ENCODE results near the gene CRYBA2. TPM values are rescaled to one million over a fixed set of nuclear protein-coding genes. Genes with fewer than 3 reads are reported as not detected.

CRYBA2 gene
- polyA plus RNA-seq, 1 experiment: 0.26 TPM

- no peak for TF ChIP-seq CTCF (IDR thresholded peaks at IDR 0.05; ENCODE audit: insufficient read depth, low read depth, low read length)
- H3K4me3 ChIP-seq (ENCODE audit: low read depth, low read length): no peak overlapping the region
- POLR2A ChIA-PET: no interaction called here
- peaks cover 75% of the 10 kb centered on the region for H3K27me3 ChIP-seq (ENCODE audit: control insufficient read depth, insufficient read depth, low read length)
- DNase-seq (ENCODE audit: low read depth): no peak
- H3K36me3 ChIP-seq (ENCODE audit: control insufficient read depth, insufficient read depth, low read length): no peaks in the 10 kb centered on the region
- CTCF ChIA-PET: interaction anchor here (1.2 kb wide), 1 partner anchor 45 kb away, joined by 4 read pairs; no protein-coding TSS in a partner anchor
Measured at GRCh38 chr2:218985325-218986091, 7.7 kb downstream of the CRYBA2 start.

GRCh38 chr2:218985021-218985324 is 8.2 kb downstream of the CRYBA2 start, which contains the start of gene FEV:
Gene FEV (minus strand): TSS chr2:218985184. CDS start chr2:218985075, 109 bp downstream.
- Histone ChIP-seq H3K27me3 (ENCODE audit: control insufficient read depth, insufficient read depth, low read length) (peaks cover 73% of the 10 kb centered on the region), H3K4me3 (ENCODE audit: low read depth, low read length) (no peak within 1 kb of the TSS), H3K36me3 (ENCODE audit: control insufficient read depth, insufficient read depth, low read length) (no peaks in the 10 kb centered on the region)
- CTCF ChIA-PET: interaction anchor here (1.2 kb wide), 1 partner anchor 45 kb away, joined by 4 read pairs; no protein-coding TSS in a partner anchor
- POLR2A ChIA-PET: no interaction called here
- no peak for DNase-seq (ENCODE audit: low read depth)
- no peak for TF ChIP-seq CTCF (IDR thresholded peaks at IDR 0.05; ENCODE audit: insufficient read depth, low read depth, low read length)

- no peak for TF ChIP-seq CTCF (IDR thresholded peaks at IDR 0.05; ENCODE audit: insufficient read depth, low read depth, low read length)
- DNase-seq (ENCODE audit: low read depth): no peak
- peaks cover 70% of the 10 kb centered on the region for H3K27me3 ChIP-seq (ENCODE audit: control insufficient read depth, insufficient read depth, low read length)
- H3K4me3 ChIP-seq (ENCODE audit: low read depth, low read length): no peak overlapping the region
- POLR2A ChIA-PET: no interaction called here
- CTCF ChIA-PET: interaction anchor here (0.7 to 1.2 kb wide), 3 partner anchors 11 to 195 kb away, joined by 3 to 4 read pairs (median 3); no protein-coding TSS in a partner anchor
- no peaks in the 10 kb centered on the region for H3K36me3 ChIP-seq (ENCODE audit: control insufficient read depth, insufficient read depth, low read length)
Measured at GRCh38 chr2:218984239-218985020, 8.8 kb downstream of the CRYBA2 start.

GRCh38 chr2:218983934-218984238 is 9.3 kb downstream of the CRYBA2 start:
- Histone ChIP-seq H3K27me3 (ENCODE audit: control insufficient read depth, insufficient read depth, low read length) (peaks cover 66% of the 10 kb centered on the region), H3K36me3 (ENCODE audit: control insufficient read depth, insufficient read depth, low read length) (no peaks in the 10 kb centered on the region), H3K4me3 (ENCODE audit: low read depth, low read length) (no peak overlapping the region)
- ChIA-PET CTCF (interaction anchor here (0.7 to 1.2 kb wide), 3 partner anchors 11 to 196 kb away, joined by 3 to 4 read pairs (median 3); no protein-coding TSS in a partner anchor), POLR2A (no interaction called here)
- no peak for DNase-seq (ENCODE audit: low read depth)
- TF ChIP-seq CTCF (IDR thresholded peaks at IDR 0.05; ENCODE audit: insufficient read depth, low read depth, low read length): no peak

GRCh38 chr2:218983263-218983933 is 9.8 kb downstream of the CRYBA2 start:
- TF ChIP-seq CTCF (IDR thresholded peaks at IDR 0.05; ENCODE audit: insufficient read depth, low read depth, low read length): no peak
- H3K27me3 ChIP-seq (ENCODE audit: control insufficient read depth, insufficient read depth, low read length): peaks cover 66% of the 10 kb centered on the region
- CTCF ChIA-PET: interaction anchor here (0.5 to 4.0 kb wide), 4 partner anchors 12 to 290 kb away, joined by 3 to 36 read pairs (median 3); no protein-coding TSS in a partner anchor
- H3K4me3 ChIP-seq (ENCODE audit: low read depth, low read length): no peak overlapping the region
- H3K36me3 ChIP-seq (ENCODE audit: control insufficient read depth, insufficient read depth, low read length): no peaks in the 10 kb centered on the region
- DNase-seq (ENCODE audit: low read depth): no peak
- POLR2A ChIA-PET: no interaction called here
